Measurements from ENCODE around the gene ESR1. TPM values are rescaled to one million over a fixed set of nuclear protein-coding genes. Genes with fewer than 3 reads are reported as not detected.

The ESR1 gene
- total RNA-seq, 1 experiment from 2014 or later = 0.98 TPM

GRCh38 chr6:151808371-151809241 is 1.1 kb downstream of the ESR1 start:
- TF ChIP-seq ZNF423 (CRISPR knock-in tag; IDR thresholded peaks at IDR 0.05) (0 out of 2 replicates have a peak, but pooled peaks have one; percentile 12), IRF2 (CRISPR knock-in tag; IDR thresholded peaks at IDR 0.05; ENCODE audit: borderline replicate concordance, low read depth) (no peak)
- H3K4me1 Mint-ChIP-seq = peaks cover 25% of the 10 kb centered on the region
- H3K36me3 Mint-ChIP-seq = no peaks in the 10 kb centered on the region
- DNase-seq (ENCODE audit: low spot score) (peak; percentile 27), ATAC-seq (peak; percentile 7)
- H3K27ac Mint-ChIP-seq = no peak overlapping the region
- ChIA-PET POLR2A (no interaction called here), CTCF (interaction anchor here (1.1 to 2.6 kb wide), 5 partner anchors 43 to 316 kb away, joined by 3 to 14 read pairs (median 5); no protein-coding TSS in a partner anchor)
- no peaks in the 10 kb centered on the region for H3K9me3 Mint-ChIP-seq
- peaks cover 62% of the 10 kb centered on the region for H3K27me3 Mint-ChIP-seq (ENCODE audit: low read depth)
- peak overlapping the region; percentile 86 for H3K4me3 Mint-ChIP-seq

- no peaks in the 10 kb centered on the region for H3K9me3 Mint-ChIP-seq
- no peak for ATAC-seq
- no peak overlapping the region for H3K4me3 Mint-ChIP-seq
- H3K36me3 Mint-ChIP-seq = no peaks in the 10 kb centered on the region
- DNase-seq (ENCODE audit: low spot score) = no peak
- ChIA-PET POLR2A (no interaction called here), CTCF (no interaction called here)
- no peak overlapping the region for H3K27ac Mint-ChIP-seq
- H3K27me3 Mint-ChIP-seq (ENCODE audit: low read depth) = peaks cover 52% of the 10 kb centered on the region
- TF ChIP-seq TEAD1 (CRISPR knock-in tag; IDR thresholded peaks at IDR 0.05) (no peak), ZNF416 (CRISPR knock-in tag; IDR thresholded peaks at IDR 0.05) (no peak), GABPB1 (CRISPR knock-in tag; IDR thresholded peaks at IDR 0.05) (no peak)
- peaks cover 31% of the 10 kb centered on the region for H3K4me1 Mint-ChIP-seq
Measured at GRCh38 chr6:151811081-151811480, 3.6 kb downstream of the ESR1 start.

GRCh38 chr6:151813858-151814257 is 6.4 kb downstream of the ESR1 start:
- peaks cover under 1% of the 10 kb centered on the region; the same call in 1 of the 2 replicates for H3K9me3 Mint-ChIP-seq
- ChIA-PET POLR2A (no interaction called here), CTCF (no interaction called here)
- no peak overlapping the region for H3K4me3 Mint-ChIP-seq
- H3K27ac Mint-ChIP-seq = no peak overlapping the region
- peaks cover 16% of the 10 kb centered on the region for H3K4me1 Mint-ChIP-seq
- DNase-seq (ENCODE audit: low spot score) (no peak), ATAC-seq (no peak)
- no peaks in the 10 kb centered on the region for H3K36me3 Mint-ChIP-seq
- TF ChIP-seq ZSCAN18 (CRISPR knock-in tag; IDR thresholded peaks at IDR 0.05) (no peak), MAX (CRISPR knock-in tag; IDR thresholded peaks at IDR 0.05) (no peak), PRRX2 (CRISPR knock-in tag; IDR thresholded peaks at IDR 0.05) (no peak), NFATC4 (CRISPR knock-in tag; IDR thresholded peaks at IDR 0.05) (no peak), GRHL2 (CRISPR knock-in tag; IDR thresholded peaks at IDR 0.05; ENCODE audit: insufficient replicate concordance, severe bottlenecking) (no peak), MYBL2 (CRISPR knock-in tag; IDR thresholded peaks at IDR 0.05) (no peak), AR (CRISPR knock-in tag; IDR thresholded peaks at IDR 0.05) (no peak), SOX15 (CRISPR knock-in tag; IDR thresholded peaks at IDR 0.05) (no peak), IRF1 (CRISPR knock-in tag; IDR thresholded peaks at IDR 0.05) (no peak), NR1H2 (CRISPR knock-in tag; IDR thresholded peaks at IDR 0.05) (no peak), SMAD4 (CRISPR knock-in tag; IDR thresholded peaks at IDR 0.05) (no peak), ZNF219 (CRISPR knock-in tag; IDR thresholded peaks at IDR 0.05; ENCODE audit: borderline replicate concordance) (no peak), CBFB (CRISPR knock-in tag; IDR thresholded peaks at IDR 0.05; ENCODE audit: low read depth) (no peak), ZNF512 (CRISPR knock-in tag; IDR thresholded peaks at IDR 0.05; ENCODE audit: borderline replicate concordance) (no peak), ZNF423 (CRISPR knock-in tag; IDR thresholded peaks at IDR 0.05) (no peak), ZNF138 (CRISPR knock-in tag; conservative IDR thresholded peaks at IDR 0.05) (no peak), ZNF263 (CRISPR knock-in tag; IDR thresholded peaks at IDR 0.05; ENCODE audit: low read depth) (no peak), ZMAT4 (CRISPR knock-in tag; IDR thresholded peaks at IDR 0.05) (no peak), GTF2I (CRISPR knock-in tag; conservative IDR thresholded peaks at IDR 0.05) (no peak), NR2C2 (CRISPR knock-in tag; IDR thresholded peaks at IDR 0.05) (no peak)
- peaks cover 29% of the 10 kb centered on the region for H3K27me3 Mint-ChIP-seq (ENCODE audit: low read depth)
